Uterus (tissue), 2 donors: ENCODE results near the gene A1BG.

ENCODE experiments used
- POLR2A ChIP-seq, 2 donors: fragments of 450-650 bp; IDR thresholded peaks; one replicate each; pipeline ENCODE4 v1.6.1; 2016; ENCODE audit warnings: antibody characterized with exemption in 2 of 2, mild to moderate bottlenecking in 1 of 2, moderate library complexity in 1 of 2
- TF ChIP-seq, protein P1 (sequence below), 4 experiments: fragments of 200-600 bp in 2 of 4; fragments of 450-650 bp in 2 of 4; sonication (generic) in 2 of 4; IDR thresholded peaks; one replicate each; pipeline ENCODE4 v1.5.1; 2016 to 2019; ENCODE audit warnings: antibody characterized with exemption in 4 of 4, mild to moderate bottlenecking in 2 of 4, moderate library complexity in 1 of 4

DNA sequence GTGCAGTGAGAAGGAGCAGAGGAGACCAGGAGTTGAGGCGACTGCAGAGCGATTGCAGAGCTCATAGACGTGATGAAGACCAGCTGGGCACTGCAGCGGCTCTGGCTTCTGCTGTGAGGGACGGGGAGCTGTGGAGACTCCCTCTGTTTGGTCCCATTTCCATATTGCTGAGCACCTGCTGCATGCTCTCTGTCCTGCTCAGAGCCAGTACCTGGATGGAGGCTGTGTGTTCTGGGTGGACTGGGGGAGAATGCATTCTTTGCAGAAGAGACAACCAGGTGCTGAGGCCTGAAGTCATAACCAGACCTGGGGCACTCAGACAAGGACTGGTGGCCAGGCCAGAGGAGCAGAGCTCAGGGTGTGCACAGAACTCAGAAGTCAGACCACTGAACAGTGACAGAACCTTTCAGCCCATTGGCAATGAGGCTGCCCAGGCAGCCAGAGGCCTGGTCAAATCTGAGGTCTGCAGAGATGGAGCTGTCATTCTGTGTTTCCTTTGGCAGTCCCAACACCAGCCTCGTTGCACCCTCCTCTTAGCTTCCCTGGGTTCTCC lies 1.3 kb upstream of the A1BG start:
- TF ChIP-seq, protein P1, sequence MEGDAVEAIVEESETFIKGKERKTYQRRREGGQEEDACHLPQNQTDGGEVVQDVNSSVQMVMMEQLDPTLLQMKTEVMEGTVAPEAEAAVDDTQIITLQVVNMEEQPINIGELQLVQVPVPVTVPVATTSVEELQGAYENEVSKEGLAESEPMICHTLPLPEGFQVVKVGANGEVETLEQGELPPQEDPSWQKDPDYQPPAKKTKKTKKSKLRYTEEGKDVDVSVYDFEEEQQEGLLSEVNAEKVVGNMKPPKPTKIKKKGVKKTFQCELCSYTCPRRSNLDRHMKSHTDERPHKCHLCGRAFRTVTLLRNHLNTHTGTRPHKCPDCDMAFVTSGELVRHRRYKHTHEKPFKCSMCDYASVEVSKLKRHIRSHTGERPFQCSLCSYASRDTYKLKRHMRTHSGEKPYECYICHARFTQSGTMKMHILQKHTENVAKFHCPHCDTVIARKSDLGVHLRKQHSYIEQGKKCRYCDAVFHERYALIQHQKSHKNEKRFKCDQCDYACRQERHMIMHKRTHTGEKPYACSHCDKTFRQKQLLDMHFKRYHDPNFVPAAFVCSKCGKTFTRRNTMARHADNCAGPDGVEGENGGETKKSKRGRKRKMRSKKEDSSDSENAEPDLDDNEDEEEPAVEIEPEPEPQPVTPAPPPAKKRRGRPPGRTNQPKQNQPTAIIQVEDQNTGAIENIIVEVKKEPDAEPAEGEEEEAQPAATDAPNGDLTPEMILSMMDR (IDR thresholded peaks at IDR 0.05) = no peak
- TF ChIP-seq POLR2A (IDR thresholded peaks at IDR 0.05) = no peak
